Mucosa of rectum (tissue), 2 donors: Measurements from ENCODE around the gene SGCE.

Source experiments
- H3K27ac ChIP-seq, 2 donors: one replicate each; pipeline ENCODE4 v1.7.0; 2013; ENCODE audit warnings: inconsistent platforms in 2 of 2, low read depth in 2 of 2, low read length in 2 of 2
- H3K27me3 ChIP-seq, 2 donors: one replicate each; pipeline ENCODE4 v1.7.0; 2013; ENCODE audit warnings: low read length in 2 of 2; ENCODE audit not compliant: control insufficient read depth in 2 of 2, insufficient read depth in 2 of 2
- H3K36me3 ChIP-seq, 2 donors: one replicate each; pipeline ENCODE4 v1.7.0; 2013; ENCODE audit warnings: low read length in 2 of 2; ENCODE audit not compliant: control insufficient read depth in 2 of 2, insufficient read depth in 2 of 2
- H3K4me1 ChIP-seq, 2 donors: one replicate each; pipeline ENCODE4 v1.7.0; 2013; ENCODE audit warnings: low read length in 2 of 2, mild to moderate bottlenecking in 1 of 2; ENCODE audit not compliant: control insufficient read depth in 2 of 2, insufficient read depth in 2 of 2
- H3K4me3 ChIP-seq, 2 donors: one replicate each; pipeline ENCODE4 v1.7.0; 2013; ENCODE audit warnings: low read length in 2 of 2
- H3K9ac ChIP-seq, 2 donors: one replicate each; pipeline ENCODE4 v1.7.0; 2013; ENCODE audit warnings: low read length in 2 of 2, low read depth in 1 of 2, mild to moderate bottlenecking in 1 of 2
- H3K9me3 ChIP-seq, 2 donors: one replicate each; pipeline ENCODE4 v1.7.0; 2013; ENCODE audit warnings: low read length in 2 of 2; ENCODE audit not compliant: control insufficient read depth in 2 of 2
- donor health status: healthy.
- donor health status: Normal muscosa, but diverticular disease.

Gene SGCE

DNA sequence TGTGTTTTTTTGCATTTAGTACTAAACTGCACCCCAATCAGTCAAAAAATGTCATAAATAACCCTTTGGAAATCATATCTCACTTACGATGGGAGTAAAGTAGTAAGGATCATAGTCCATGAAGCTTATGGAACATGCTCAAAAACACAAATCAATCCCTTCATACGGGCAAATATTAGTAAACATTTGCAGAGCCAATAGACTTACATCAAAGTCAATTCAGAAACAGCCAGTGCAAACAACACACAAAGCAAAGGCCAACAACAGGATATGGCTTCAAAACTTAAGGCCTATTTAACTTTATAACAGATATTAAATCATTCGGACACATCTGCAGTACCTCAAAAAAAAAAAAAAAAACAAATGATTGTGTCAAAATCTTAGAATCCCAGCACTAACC is 32.1 kb downstream of the SGCE start:
- no peak overlapping the region for H3K9ac ChIP-seq
- no peaks in the 10 kb centered on the region for H3K9me3 ChIP-seq
- no peak overlapping the region for H3K27ac ChIP-seq
- no peaks in the 10 kb centered on the region for H3K36me3 ChIP-seq
- no peaks in the 10 kb centered on the region for H3K27me3 ChIP-seq
- no peak overlapping the region for H3K4me3 ChIP-seq
- peaks cover 0 to 7% of the 10 kb centered on the region in 2 donors for H3K4me1 ChIP-seq

GRCh38 chr7:94621120-94621519 is 34.8 kb downstream of the SGCE start:
- no peaks in the 10 kb centered on the region for H3K36me3 ChIP-seq
- no peak overlapping the region for H3K27ac ChIP-seq
- no peak overlapping the region for H3K9ac ChIP-seq
- H3K9me3 ChIP-seq = no peaks in the 10 kb centered on the region
- H3K4me3 ChIP-seq = no peak overlapping the region
- H3K4me1 ChIP-seq = peaks cover 0 to 7% of the 10 kb centered on the region in 2 donors
- no peaks in the 10 kb centered on the region for H3K27me3 ChIP-seq

GRCh38 chr7:94620703-94621118 is 35.2 kb downstream of the SGCE start:
- no peaks in the 10 kb centered on the region for H3K36me3 ChIP-seq
- H3K27me3 ChIP-seq = no peaks in the 10 kb centered on the region
- H3K4me3 ChIP-seq = no peak overlapping the region
- no peaks in the 10 kb centered on the region for H3K9me3 ChIP-seq
- no peak overlapping the region for H3K27ac ChIP-seq
- peaks cover 0 to 7% of the 10 kb centered on the region in 2 donors for H3K4me1 ChIP-seq
- H3K9ac ChIP-seq = no peak overlapping the region

DNA sequence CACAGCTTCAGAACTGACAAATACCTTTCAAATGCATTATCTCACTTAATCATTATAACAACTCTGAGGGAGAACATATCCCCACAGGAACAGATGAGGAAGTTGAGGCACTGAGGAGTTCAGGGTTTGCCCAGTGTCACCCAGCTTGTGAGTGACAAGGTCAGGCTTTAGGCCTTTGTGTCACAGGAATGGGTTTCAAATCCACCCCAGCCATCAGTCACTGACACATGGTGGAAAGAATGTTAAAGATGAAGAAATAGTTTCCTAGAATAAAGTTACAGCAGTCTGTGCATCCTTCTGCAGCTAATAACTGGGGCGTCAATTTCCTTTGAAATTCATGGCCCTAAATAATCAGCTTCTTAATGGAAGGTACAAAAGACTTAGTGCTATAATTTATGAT is 37.8 kb downstream of the SGCE start:
- Histone ChIP-seq H3K27me3 (no peaks in the 10 kb centered on the region), H3K4me3 (no peak overlapping the region), H3K36me3 (no peaks in the 10 kb centered on the region), H3K9me3 (no peaks in the 10 kb centered on the region), H3K4me1 (peaks cover 0 to 7% of the 10 kb centered on the region in 2 donors), H3K27ac (no peak overlapping the region), H3K9ac (no peak overlapping the region)

- Histone ChIP-seq H3K36me3 (no peaks in the 10 kb centered on the region), H3K9ac (no peak overlapping the region), H3K27me3 (no peaks in the 10 kb centered on the region), H3K4me3 (no peak overlapping the region), H3K9me3 (no peaks in the 10 kb centered on the region), H3K4me1 (peaks cover 0 to 7% of the 10 kb centered on the region in 2 donors), H3K27ac (no peak overlapping the region)
Observed at GRCh38 chr7:94616855-94617254, 39.1 kb downstream of the SGCE start.

DNA sequence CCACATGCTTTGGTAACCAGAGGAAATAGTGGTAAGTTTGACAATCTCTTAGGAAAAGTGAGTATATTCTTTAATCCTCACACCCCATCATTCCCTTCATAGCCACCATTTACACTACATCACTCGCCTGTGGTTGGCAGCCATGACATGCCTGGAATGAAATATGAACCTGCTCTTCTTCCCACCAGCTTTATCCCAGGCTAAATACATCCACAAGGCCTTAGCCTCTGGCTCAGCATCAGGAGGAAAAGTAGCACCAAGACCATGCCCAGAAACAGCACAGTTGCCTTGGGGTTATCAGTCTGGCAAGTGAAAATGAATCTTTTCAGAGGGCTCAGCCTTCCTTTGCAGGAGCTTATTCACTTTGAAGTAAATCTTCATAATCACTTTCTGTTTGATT is 40.3 kb downstream of the SGCE start:
- Histone ChIP-seq H3K27me3 (no peaks in the 10 kb centered on the region), H3K4me3 (no peak overlapping the region), H3K36me3 (no peaks in the 10 kb centered on the region), H3K4me1 (peaks cover 0 to 1% of the 10 kb centered on the region in 2 donors), H3K27ac (no peak overlapping the region), H3K9me3 (no peaks in the 10 kb centered on the region), H3K9ac (no peak overlapping the region)

DNA sequence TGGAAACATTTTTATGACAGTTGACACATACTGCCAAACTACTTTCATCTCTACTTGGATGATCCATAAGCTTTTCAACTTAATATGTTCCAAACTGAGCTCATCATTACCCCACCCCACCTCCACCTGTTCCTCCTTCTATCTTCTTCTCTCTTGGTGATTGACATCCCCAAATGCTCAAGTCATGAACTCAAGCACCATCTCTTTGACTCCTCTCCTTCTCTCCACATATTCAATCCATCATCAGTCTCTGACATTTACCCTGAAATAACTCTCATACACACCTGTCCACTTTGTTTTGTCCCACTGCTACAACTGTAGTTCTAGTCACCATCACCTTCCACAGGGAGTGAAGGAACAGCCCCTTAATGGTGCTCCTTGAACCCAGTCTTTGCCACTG is 43.3 kb downstream of the SGCE start:
- no peaks in the 10 kb centered on the region for H3K27me3 ChIP-seq
- H3K4me1 ChIP-seq = no peaks in the 10 kb centered on the region
- H3K27ac ChIP-seq = no peak overlapping the region
- no peak overlapping the region for H3K4me3 ChIP-seq
- H3K9ac ChIP-seq = no peak overlapping the region
- H3K9me3 ChIP-seq = no peaks in the 10 kb centered on the region
- H3K36me3 ChIP-seq = no peaks in the 10 kb centered on the region

GRCh38 chr7:94612253-94612652 is 43.7 kb downstream of the SGCE start:
- no peaks in the 10 kb centered on the region for H3K27me3 ChIP-seq
- H3K27ac ChIP-seq = no peak overlapping the region
- H3K4me1 ChIP-seq = no peaks in the 10 kb centered on the region
- no peaks in the 10 kb centered on the region for H3K9me3 ChIP-seq
- no peak overlapping the region for H3K9ac ChIP-seq
- H3K4me3 ChIP-seq = no peak overlapping the region
- no peaks in the 10 kb centered on the region for H3K36me3 ChIP-seq

GRCh38 chr7:94609561-94609960 is 46.4 kb downstream of the SGCE start:
- Histone ChIP-seq H3K4me3 (no peak overlapping the region), H3K9me3 (no peaks in the 10 kb centered on the region), H3K27ac (no peak overlapping the region)

GRCh38 chr7:94605031-94605430 is 50.9 kb downstream of the SGCE start:
- H3K4me1 ChIP-seq = no peaks in the 10 kb centered on the region
- no peak overlapping the region for H3K27ac ChIP-seq
- no peaks in the 10 kb centered on the region for H3K9me3 ChIP-seq
- no peaks in the 10 kb centered on the region for H3K36me3 ChIP-seq
- no peaks in the 10 kb centered on the region for H3K27me3 ChIP-seq
- no peak overlapping the region for H3K9ac ChIP-seq
- no peak overlapping the region for H3K4me3 ChIP-seq

More at GRCh38 chr7:94609561-94609960, 46.4 kb downstream of the SGCE start:
- Histone ChIP-seq H3K36me3 (no peaks in the 10 kb centered on the region), H3K27me3 (no peaks in the 10 kb centered on the region), H3K4me1 (no peaks in the 10 kb centered on the region), H3K9ac (no peak overlapping the region)

- Histone ChIP-seq H3K27ac (no peak overlapping the region), H3K9me3 (no peaks in the 10 kb centered on the region)
Observed at GRCh38 chr7:94602181-94602580, 53.8 kb downstream of the SGCE start.

More at GRCh38 chr7:94602181-94602580, 53.8 kb downstream of the SGCE start:
- H3K27me3 ChIP-seq = no peaks in the 10 kb centered on the region
- no peak overlapping the region for H3K9ac ChIP-seq
- H3K36me3 ChIP-seq = no peaks in the 10 kb centered on the region
- no peaks in the 10 kb centered on the region for H3K4me1 ChIP-seq
- no peak overlapping the region for H3K4me3 ChIP-seq
